HepG2 (cell line): ENCODE measurements around the gene ARFGEF3. TPM values are rescaled to one million over a fixed set of nuclear protein-coding genes. Genes with fewer than 3 reads are reported as not detected.

Source experiments
- ATAC-seq: fragments of 200-7000 bp; cut with Tn5 transposase; 3 replicates; pipeline ENCODE4 v1.9.1; 2020; ENCODE audit warnings: mild to moderate bottlenecking, moderate library complexity
- BruUV-seq: library from RNA; stranded (reverse); fragments of 400-500 nt; replicated peaks from 2 replicates; lab custom pipeline; 2021; lab: Mats Ljungman, UMichigan
- CTCF ChIA-PET: fragments of 300-600 bp; formaldehyde crosslinking; extraction: SDS; loops from one replicate; lab custom pipeline; 2021; ENCODE audit warnings: low total read pairs, inconsistent platforms, low intra/inter-chr PET ratio; lab: Yijun Ruan, JAX
- POLR2A ChIA-PET: fragments of 350-600 bp; sonication (Branson Sonifier 250); formaldehyde crosslinking; loops from one replicate; lab custom pipeline; 2020; ENCODE audit warnings: antibody characterized with exemption, inconsistent platforms; lab: Yijun Ruan, JAX
- DNase-seq: peaks from one replicate; pipeline ENCODE4 v3.0.0-alpha.2; 2015; ENCODE audit warnings: low spot score
- FAIRE-seq: peaks from 3 replicates; lab custom pipeline; 2011; peaks lifted over from hg19 to GRCh38; lab: Jason Lieb, UNC
- H2AFZ ChIP-seq: one replicate; pipeline ENCODE4 v1.6.1; 2011; ENCODE audit warnings: low read length, inconsistent platforms
- H3K27ac ChIP-seq: fragments of 300-600 bp; 3 replicates; pipeline ENCODE4 v1.8.0; 2011; ENCODE audit warnings: mixed run types, mild to moderate bottlenecking, mixed read lengths, low read length, inconsistent platforms; ENCODE audit not compliant: insufficient read depth; ENCODE audit errors: extremely low read length
- H3K27me3 ChIP-seq, 2 experiments: fragments of 200-600 bp in 1 of 2; 2 replicates in 1 of 2; 3 replicates in 1 of 2; pipeline versions ENCODE4 v1.6.0 to v1.8.0; 2011; ENCODE audit warnings: low read length in 2 of 2, mild to moderate bottlenecking in 2 of 2, moderate library complexity in 2 of 2, inconsistent platforms in 1 of 2; ENCODE audit not compliant: insufficient read depth in 2 of 2, control insufficient read depth in 1 of 2
- H3K36me3 ChIP-seq, 2 experiments: fragments of 200-600 bp in 1 of 2; replicated peaks in 1 of 2; 2 replicates in 1 of 2; 3 replicates in 1 of 2; pipeline versions ENCODE4 v1.5.1 to v1.8.0; 2011; ENCODE audit warnings: low read length in 2 of 2, inconsistent platforms in 1 of 2; ENCODE audit not compliant: insufficient read depth in 2 of 2, control insufficient read depth in 1 of 2
- H3K4me1 ChIP-seq: 2 replicates; pipeline ENCODE4 v1.5.1; 2012; ENCODE audit warnings: low read length, inconsistent platforms; ENCODE audit not compliant: insufficient read depth
- H3K4me2 ChIP-seq: 2 replicates; pipeline ENCODE4 v1.6.0; 2011; ENCODE audit warnings: low read depth, low read length, inconsistent platforms
- H3K4me3 ChIP-seq, 3 experiments: fragments of 200-600 bp in 1 of 3; sonication (generic), shearing (Covaris generic) in 1 of 3; replicated peaks in 1 of 3; 2 replicates each; pipeline ENCODE4 v1.5.1; 2011 to 2016; ENCODE audit warnings: low read length in 3 of 3, inconsistent platforms in 2 of 3, low read depth in 2 of 3, mild to moderate bottlenecking in 2 of 3, control low read depth in 1 of 3, mixed read lengths in 1 of 3; ENCODE audit not compliant: insufficient read depth in 1 of 3
- H3K79me2 ChIP-seq: one replicate; pipeline ENCODE4 v1.6.1; 2011; ENCODE audit warnings: low read length, inconsistent platforms; ENCODE audit not compliant: insufficient read depth
- H3K9ac ChIP-seq: 2 replicates; pipeline ENCODE4 v1.6.0; 2011; ENCODE audit warnings: mild to moderate bottlenecking, low read depth, low read length, inconsistent platforms; ENCODE audit not compliant: insufficient read depth
- H3K9me3 ChIP-seq: 2 replicates; pipeline ENCODE4 v1.5.1; 2012; ENCODE audit warnings: mild to moderate bottlenecking, low read length
- H4K20me1 ChIP-seq: 2 replicates; pipeline ENCODE4 v1.6.0; 2011; ENCODE audit warnings: inconsistent platforms, mild to moderate bottlenecking, low read length, moderate library complexity; ENCODE audit not compliant: insufficient read depth
- BCL6 ChIP-seq: IDR thresholded peaks from 2 replicates; pipeline ENCODE4 v1.6.1; 2016; ENCODE audit warnings: missing genetic modification reagents, missing compliant biosample characterization
- GPN1 ChIP-seq: sonication (generic); formaldehyde crosslinking; IDR thresholded peaks from 2 replicates; pipeline ENCODE4 v1.5.1; 2020; ENCODE audit warnings: missing genetic modification reagents, borderline replicate concordance
- MBD4 ChIP-seq: IDR thresholded peaks from 2 replicates; pipeline ENCODE4 v1.6.1; 2012; ENCODE audit warnings: low read length, inconsistent platforms, borderline replicate concordance
- RBM22 ChIP-seq: fragments of 200-400 bp; formaldehyde crosslinking; optimal IDR thresholded peaks from 2 replicates; pipeline ENCODE3; 2017; ENCODE audit warnings: mild to moderate bottlenecking, low read length, moderate library complexity
- SETDB1 ChIP-seq: sonication (generic); formaldehyde crosslinking; IDR thresholded peaks from 2 replicates; pipeline ENCODE4 v1.5.1; 2020; ENCODE audit warnings: missing genetic modification reagents, mild to moderate bottlenecking, borderline replicate concordance
- ZNF143 ChIP-seq: sonication (generic); formaldehyde crosslinking; IDR thresholded peaks from 2 replicates; pipeline ENCODE4 v1.4.0; 2020; ENCODE audit warnings: missing genetic modification reagents
- ZNF253 ChIP-seq: sonication (generic); formaldehyde crosslinking; IDR thresholded peaks from 2 replicates; pipeline ENCODE4 v1.8.0; 2022; ENCODE audit warnings: mild to moderate bottlenecking, missing genetic modification reagents, borderline replicate concordance
- WGBS: methylation state at CpG from one replicate; pipeline ENCODE4 v1.1.6; 2017; ENCODE audit warnings: low lambda C conversion rate; 5-methylcytosine and 5-hydroxymethylcytosine counted together
- in situ Hi-C: cut with HindIII; loops from 2 replicates; pipeline ENCODE4 v1.10.0; 2017; ENCODE audit warnings: low pct_unique_long_range_greater_than_20kb; ENCODE audit not compliant: extremely low pct_ligation_motif_present
- intact Hi-C: fragments of 100-400 bp; cut with micrococcal nuclease; formaldehyde crosslinking; loops from one replicate; pipeline ENCODE4 v1.10.0; 2022; ENCODE audit not compliant: unreplicated experiment
- polyA plus RNA-seq, 8 experiments: library from polyadenylated mRNA; depleted of rRNA in 3 of 8; stranded (reverse) in 7 of 8; unstranded in 1 of 8; fragments of >200 nt; fragmentation: Illumina TruSeq in 4 of 8; extraction: Trizol in 4 of 8; gene quantifications; 2 replicates each; pipeline versions ENCODE4 v1.2.1 to v1.2.3, GENCODE V29; 2011 to 2016; ENCODE audit warnings: low read depth in 4 of 8, missing spikeins in 1 of 8, mixed read lengths in 1 of 8; ENCODE audit not compliant: insufficient read depth in 1 of 8
- total RNA-seq, 5 experiments: library from RNA; depleted of rRNA; stranded (reverse); fragments of >200 nt; fragmentation: Illumina TruSeq; extraction: Trizol; gene quantifications; 2 replicates each; pipeline ENCODE4 v1.2.3, GENCODE V29; 2016; ENCODE audit warnings: low read depth in 1 of 5
- TF ChIP-seq, protein P1 (sequence below): sonication (generic); formaldehyde crosslinking; IDR thresholded peaks from 2 replicates; pipeline ENCODE4 v1.4.0; 2020; ENCODE audit warnings: mild to moderate bottlenecking, missing genetic modification reagents
- TF ChIP-seq, protein P2 (sequence below): sonication (generic); formaldehyde crosslinking; IDR thresholded peaks from 2 replicates; pipeline ENCODE4 v1.9.0; 2021; ENCODE audit warnings: missing genetic modification reagents, borderline replicate concordance

ARFGEF3 gene
- total and polyA plus RNA-seq, 2 of the 13 experiments (the other 11 are each of a cell fraction or from before 2014, with no cell fraction given), result 0.60 to 2.6 TPM

DNA sequence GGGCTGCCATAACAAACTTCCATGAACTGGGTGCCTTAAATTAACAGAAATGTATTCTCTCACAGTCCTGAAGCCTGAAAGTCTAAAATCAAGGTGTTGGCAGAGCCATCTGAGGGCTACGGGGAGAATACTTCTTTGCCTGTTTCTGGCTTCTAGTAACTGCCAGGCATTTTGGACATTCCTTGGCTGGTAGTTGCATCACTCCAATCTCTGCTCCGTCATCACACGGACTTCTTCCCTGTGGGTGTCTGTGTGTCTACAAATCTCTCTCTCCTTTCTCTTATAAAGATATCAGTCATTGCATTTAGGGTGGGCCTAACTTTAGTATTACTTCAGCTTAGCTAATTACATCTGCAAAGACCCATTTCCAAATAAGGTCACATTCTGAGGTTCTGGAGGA is 33.6 kb upstream of the ARFGEF3 start:
- H3K27ac ChIP-seq, result no peak overlapping the region
- H3K4me1 ChIP-seq, result no peaks in the 10 kb centered on the region
- 29% methylated on average over 3 of the region's 3 CpGs for WGBS
- H2AFZ ChIP-seq, result no peak overlapping the region
- POLR2A ChIA-PET, result no interaction called here
- H3K36me3 ChIP-seq, result no peaks in the 10 kb centered on the region
- H3K4me2 ChIP-seq, result no peak overlapping the region
- H3K4me3 ChIP-seq, result no peak overlapping the region
- in situ Hi-C loops, result no loop called here
- no TSS peak for BruUV-seq
- DNase-seq (no peak), ATAC-seq (no peak), FAIRE-seq (no peak)
- CTCF ChIA-PET, result no interaction called here
- no peak overlapping the region for H3K9ac ChIP-seq
- no peaks in the 10 kb centered on the region for H3K27me3 ChIP-seq
- H3K9me3 ChIP-seq, result no peaks in the 10 kb centered on the region
- H3K79me2 ChIP-seq, result no peaks in the 10 kb centered on the region
- intact Hi-C loops, result no loop called here
- TF ChIP-seq ZNF253 (CRISPR knock-in tag) (no peak), RBM22 (no peak), ZNF143 (CRISPR knock-in tag) (no peak), SETDB1 (no peak), BCL6 (CRISPR knock-in tag) (no peak), GPN1 (CRISPR knock-in tag) (no peak), MBD4 (no peak)
- TF ChIP-seq, protein P1, sequence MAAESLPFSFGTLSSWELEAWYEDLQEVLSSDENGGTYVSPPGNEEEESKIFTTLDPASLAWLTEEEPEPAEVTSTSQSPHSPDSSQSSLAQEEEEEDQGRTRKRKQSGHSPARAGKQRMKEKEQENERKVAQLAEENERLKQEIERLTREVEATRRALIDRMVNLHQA, result no peak
- TF ChIP-seq, protein P2, sequence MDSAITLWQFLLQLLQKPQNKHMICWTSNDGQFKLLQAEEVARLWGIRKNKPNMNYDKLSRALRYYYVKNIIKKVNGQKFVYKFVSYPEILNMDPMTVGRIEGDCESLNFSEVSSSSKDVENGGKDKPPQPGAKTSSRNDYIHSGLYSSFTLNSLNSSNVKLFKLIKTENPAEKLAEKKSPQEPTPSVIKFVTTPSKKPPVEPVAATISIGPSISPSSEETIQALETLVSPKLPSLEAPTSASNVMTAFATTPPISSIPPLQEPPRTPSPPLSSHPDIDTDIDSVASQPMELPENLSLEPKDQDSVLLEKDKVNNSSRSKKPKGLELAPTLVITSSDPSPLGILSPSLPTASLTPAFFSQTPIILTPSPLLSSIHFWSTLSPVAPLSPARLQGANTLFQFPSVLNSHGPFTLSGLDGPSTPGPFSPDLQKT (CRISPR knock-in tag), result no peak
- H4K20me1 ChIP-seq, result no peaks in the 10 kb centered on the region
